GM21381 (cell line): ENCODE measurements around the gene TNNT3.

ENCODE experiments used
- ATAC-seq: cut with Tn5 transposase; IDR thresholded peaks from one replicate; pipeline ENCODE4 v1.9.1; 2021; ENCODE audit warnings: mild to moderate bottlenecking, moderate library complexity; ENCODE audit not compliant: unreplicated experiment

TNNT3 gene

DNA sequence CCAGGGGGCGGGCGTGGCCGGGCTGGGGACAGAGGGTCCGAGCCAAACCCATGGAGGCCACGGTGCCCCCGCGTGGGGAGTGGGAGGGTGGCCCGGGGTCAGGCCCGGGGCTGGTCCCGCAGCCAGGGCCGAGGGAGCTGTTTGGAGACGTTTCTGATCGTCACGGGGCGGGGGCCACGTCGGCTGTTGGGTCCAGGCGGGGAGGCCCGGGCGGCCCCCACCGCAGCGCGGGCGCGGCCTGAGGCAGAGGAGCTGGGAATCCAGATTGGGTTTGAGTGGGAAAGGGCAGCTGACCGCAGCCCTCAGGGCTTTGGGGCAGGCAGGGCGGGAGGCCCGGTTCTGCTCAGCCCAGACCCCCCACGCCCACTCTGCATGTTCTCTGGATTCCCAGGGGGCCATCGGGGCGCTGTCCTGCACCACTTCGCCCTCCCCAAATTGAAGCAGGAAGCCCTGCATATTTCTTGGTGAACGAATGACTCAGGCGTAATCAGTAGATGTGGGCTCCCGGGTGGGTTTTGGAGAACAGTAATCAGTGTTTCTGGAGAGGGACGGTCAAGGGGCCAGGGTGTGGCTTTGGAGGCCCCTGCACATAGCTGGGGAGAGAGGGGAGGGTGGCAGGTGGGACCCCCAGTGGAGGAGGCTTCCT, 28.2 kb downstream of the TNNT3 start:
- ATAC-seq = no peak

DNA sequence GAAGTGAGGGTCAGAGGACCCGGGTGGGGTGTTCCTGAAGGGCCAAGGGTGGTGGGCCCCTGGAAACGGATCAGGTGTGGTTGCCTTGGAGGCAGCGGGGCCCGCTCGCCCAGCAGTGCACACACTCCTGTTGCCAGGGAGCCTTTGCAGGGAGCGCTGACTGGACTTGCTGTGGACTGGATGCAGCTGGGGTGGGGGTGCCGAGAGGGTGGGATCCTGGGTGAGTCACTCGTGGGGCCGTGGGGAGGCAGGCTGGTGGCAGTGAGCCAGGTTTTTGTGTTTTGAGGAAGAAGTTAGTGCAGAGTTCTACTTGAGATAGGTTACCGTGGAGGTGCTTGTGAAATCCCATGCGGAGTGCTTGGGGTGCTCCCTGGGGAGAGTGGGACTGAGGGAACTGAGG, 28.9 kb downstream of the TNNT3 start:
- no peak for ATAC-seq

DNA sequence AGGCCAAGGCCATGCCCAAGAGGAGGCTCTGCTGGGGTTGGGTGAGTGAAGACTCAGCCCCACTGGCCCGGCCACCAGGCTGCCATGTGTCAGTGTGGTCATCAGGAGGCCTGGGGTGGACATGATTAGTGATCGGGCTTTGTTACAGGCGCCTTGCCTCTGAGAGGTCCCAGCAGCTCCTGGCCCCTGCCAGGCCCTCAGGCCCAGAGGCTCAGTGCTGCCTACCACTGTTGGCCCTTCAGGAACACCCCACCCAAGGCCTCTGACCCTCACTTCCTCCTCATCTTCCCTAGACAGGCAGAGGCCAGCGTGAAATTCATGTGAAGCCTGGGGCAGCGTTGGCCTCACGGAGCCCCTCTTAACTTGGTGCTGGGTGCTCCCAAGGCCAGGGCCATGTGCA, 29.8 kb downstream of the TNNT3 start:
- ATAC-seq = no peak

DNA sequence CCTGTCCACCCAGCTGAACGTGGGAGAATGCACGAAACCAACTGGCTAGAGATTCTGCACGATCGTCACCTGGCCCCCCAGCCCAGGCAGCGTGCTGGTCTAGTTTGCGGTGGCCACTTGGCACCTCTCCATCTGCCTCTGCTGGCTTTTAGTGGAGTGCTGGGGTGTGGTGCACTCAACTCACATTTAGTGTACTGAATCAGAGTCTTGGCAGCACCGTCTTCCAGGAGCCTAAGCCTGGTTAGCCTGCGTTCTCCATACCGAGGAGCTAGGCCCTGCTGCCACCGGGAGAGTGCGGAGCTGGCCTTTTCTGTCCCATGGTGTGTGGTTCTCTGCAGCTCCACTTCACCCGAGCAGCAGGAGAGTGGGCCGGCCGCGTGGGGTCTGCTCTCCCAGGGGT, 30.4 kb downstream of the TNNT3 start:
- ATAC-seq = no peak

DNA sequence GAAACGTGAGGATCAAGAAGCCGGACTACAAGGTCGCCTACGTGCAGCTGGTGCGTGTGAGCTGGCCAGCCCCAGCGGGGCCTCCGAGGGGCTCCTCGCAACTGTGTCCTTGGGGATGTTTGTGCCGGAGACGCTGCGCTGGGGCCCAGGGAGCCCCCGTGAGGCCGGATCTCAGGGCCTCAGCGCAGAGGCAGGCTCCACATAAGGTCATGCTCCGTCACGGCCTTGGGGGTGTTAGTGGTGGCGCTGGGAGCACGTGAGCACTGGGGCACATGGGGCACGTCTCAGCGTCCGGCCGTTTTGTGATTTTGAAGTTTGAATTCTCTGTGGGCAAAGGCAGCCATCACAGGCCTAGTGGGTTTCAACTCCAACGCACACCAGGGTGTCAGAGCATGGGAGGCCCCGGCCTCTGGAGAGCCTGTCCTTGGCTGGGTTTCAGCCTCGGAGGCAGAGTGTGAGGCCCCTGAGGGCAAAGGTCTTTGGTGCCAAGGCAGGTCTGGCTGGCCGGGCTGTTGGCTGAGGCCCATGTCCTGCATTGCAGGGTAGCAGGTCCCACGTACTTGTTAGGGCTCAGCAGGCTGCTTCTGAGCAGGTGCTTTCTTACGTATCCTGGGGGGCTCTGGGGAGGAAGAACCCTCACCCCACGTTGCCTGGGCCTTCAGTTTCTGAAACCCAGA, 33.4 kb downstream of the TNNT3 start:
- ATAC-seq = no peak

DNA sequence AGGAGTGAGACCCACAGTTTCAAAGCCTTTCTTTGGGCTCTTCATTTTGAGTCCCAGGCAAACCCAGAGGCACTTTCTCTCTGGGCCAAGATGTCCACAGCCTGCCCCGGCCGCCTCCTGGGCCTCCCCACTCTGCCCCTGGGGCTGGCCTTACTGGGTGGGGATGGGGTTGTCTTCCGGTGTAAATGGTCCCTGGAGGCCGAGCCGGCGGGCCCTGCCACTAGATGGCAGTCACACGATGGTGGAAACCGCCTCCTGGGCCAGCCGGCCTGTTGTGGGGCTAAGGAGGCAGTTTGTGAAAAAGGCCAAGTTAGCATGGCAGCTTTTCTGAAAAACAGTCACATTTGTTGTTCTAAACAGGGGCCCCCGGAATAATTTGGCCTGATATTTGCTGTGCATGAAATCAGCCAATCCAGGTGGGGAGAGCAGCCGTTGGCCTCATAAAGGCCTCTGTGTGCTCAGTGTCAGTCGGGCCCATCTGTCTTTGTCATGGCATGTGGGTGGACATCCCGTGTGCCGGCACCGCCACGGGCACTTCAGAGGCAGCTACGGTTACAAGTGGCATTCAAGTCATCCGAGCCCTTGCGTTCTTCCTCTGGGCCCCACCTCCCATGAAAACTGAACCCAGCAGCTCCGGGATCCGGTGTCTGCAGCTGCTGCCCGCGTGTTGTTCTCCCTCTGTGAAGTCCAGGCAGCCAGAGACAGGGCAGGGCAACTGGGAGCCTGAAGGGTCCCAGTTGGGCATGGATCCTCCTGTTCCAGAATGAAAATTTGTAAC, 34.2 kb downstream of the TNNT3 start:
- no peak for ATAC-seq

DNA sequence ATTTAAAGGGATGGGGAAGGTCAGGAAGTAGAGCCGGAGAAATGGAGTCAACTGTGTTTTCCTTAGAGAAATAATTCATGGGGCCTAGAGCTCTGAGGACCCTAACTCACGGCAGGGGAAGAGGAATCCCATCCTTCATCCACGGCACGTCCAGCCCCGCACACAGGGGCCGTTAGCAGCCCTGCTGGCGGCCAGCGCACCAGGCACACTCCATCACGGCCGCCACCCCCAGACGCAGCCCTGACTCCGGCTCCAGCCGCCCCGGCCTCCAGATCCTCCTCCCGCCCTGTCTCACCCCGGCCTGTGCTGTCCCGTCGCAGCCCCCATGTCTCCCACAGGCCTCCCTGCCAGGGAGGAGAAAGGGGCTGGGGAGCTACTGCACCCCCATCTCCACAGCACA, 38.9 kb downstream of the TNNT3 start:
- ATAC-seq = no peak

DNA sequence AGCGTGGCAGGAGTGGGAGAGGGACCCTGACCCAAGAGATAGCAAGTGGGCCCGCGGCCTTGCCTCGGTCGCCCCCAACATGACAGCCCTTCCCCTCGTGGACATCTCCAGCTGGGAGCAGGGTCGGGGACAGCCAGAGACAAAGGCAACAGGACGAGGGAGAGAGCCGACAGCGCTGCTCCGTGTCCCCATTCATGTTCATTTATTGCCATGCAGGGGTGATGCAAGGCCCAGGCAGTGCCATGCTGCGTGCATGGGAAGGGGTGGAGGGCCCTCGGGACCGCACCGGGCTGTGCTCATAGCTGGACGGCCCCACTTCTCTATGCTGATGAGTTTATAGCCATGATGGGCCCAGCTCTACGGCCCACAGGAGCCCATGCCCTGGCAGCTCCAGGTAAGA, 40.3 kb downstream of the TNNT3 start:
- ATAC-seq = no peak

DNA sequence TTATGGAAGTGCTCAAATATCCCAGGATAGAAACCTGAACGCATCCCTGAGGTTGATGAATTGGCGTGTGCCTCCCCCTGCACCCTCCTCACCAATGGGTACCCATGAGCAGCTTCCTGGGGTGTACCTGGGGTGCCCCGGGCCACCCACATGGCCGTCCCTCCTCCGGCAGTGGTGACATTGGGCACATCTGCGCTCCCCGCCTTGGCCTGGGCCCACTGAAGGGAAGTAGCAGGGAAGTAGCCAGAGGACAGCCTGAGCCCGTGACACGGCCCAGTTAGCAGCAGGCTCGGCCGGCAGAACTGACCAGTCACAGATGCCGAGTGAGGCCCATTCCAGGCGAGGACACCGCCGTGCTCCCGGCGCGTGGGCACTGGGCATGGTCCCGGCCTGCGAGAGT, 44.4 kb downstream of the TNNT3 start:
- no peak for ATAC-seq

DNA sequence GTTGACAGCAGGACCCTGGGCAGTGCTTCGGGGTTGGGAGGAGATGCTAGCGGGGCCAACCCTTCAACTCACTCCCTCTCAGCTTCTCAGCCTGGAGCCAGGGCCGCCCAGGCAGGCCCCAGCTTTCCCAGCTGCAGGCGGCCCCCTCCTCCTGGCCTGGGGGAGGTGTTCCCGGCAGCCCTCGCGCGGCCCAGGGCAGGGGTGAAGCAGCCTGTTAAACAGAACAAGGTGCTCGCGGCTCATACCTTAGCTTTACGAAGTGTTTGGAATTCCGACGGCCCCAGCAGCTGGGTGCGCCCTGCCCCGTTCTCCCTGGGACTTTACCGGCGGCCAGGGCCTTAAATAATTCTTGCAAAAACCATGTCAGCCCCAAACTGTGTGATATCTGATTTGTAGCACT, 44.8 kb downstream of the TNNT3 start:
- no peak for ATAC-seq

DNA sequence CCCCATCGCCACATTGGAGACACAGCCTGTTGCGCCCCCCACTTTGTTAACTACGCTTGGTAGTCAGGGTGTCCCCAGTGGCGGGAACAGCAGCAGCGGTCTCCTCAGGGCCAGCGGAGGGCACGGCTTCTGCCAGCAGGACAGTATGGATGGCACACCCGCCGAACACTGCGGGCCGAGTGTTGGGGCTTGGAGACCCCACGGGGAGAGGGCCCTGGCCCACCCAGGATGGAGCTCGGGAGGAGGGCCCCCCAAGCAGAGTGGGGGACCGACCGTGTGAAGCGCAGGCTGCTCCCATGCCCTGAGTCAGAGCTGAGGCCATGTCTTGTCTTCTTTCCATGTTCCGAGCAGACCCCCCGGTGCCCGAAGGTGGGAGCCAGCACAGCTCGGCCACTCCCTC, 45.5 kb downstream of the TNNT3 start:
- no peak for ATAC-seq

DNA sequence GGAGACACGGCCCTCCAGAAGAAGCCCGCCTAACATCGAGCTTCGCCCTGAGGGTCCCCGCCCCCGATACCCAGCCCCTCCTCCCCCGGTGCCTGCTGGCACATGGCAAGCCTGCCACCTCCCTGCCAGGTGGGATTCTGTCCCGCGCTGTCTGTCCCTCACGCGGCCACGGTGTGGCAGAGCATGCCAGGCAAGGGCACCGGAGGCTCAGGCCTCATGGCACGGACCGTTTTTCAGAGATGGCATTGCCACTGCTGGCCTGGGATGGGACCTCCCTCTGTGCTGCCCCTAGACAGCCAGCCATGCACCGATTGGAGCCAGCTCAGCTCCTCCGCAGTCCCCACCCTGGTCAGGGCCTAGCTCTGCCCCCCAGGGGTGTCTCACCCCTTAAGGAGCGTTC, 47.0 kb downstream of the TNNT3 start:
- no peak for ATAC-seq

DNA sequence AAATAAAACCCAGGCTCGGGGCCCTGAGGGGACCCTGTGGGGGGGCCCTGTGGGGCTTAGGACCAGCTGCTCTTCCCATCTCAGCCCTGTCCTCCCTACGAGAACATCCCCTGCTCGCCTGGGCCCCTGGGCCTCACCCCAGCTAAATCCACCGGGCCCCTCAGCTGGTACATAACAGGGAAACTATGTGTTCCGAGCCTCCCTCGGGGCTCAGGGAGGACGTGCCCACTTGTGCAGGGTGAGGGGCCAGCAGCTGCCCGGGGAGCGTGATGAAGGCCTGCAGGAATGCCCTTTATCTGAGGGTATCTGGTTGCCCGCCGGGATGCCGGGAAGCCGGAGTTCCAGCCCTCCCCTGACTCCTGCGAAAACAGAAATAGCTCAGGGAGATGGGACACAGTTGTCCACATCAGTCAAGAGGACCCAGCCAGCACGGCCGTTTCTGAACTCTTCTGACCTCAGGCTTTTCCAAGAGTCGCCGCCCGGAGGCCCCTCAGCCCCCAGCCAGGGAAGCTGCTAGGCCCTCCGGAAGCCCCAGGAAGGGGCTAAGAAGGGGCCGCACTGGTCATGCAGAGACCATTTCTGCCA, 48.2 kb downstream of the TNNT3 start:
- no peak for ATAC-seq

DNA sequence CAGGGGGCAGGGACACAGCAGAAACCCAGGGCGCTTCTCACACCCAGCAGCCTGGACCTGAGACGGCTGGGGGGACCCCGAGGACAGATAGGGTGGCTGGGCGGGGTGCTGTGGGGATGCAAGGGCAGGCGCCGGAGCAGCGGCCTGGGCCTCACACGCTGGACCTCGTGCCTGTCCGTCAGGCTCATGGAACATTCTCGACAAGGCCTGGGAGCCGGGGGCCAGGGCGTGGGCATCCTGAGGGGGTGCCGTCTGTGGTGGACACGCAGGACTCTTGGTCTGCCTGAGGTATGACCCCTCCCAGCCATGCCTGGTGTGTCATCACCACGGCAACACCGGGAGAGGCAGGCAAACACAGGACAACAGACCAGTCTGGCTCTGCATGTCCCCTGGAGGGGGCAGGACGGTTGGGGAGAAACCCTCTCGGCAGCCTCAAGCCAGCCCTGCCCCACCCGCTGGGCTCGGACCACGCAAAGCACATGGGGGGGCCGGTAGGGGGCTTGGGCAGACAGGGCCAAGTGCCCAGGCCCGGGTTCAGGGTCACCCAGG, 49.0 kb downstream of the TNNT3 start:
- no peak for ATAC-seq

DNA sequence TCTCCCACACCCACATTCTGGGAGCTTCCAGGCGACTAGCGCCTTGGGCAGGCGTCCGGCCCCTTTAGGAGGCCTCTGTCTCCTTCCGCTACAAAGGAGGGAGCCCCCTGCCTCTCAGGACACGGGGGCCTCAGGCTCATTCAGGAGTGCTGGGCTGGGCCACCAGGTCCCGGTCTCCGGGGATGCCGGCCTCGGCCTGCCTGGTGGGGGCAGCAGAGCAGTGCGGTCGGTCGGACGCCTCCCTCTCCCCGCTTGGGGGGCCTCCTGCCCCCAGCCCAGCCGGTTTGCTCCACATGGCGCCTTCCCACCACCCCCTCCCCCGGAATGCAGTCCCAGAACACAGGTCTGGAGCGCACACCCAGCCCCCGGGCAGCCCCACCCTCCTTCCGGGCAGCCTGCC, 49.5 kb downstream of the TNNT3 start:
- ATAC-seq = no peak

DNA sequence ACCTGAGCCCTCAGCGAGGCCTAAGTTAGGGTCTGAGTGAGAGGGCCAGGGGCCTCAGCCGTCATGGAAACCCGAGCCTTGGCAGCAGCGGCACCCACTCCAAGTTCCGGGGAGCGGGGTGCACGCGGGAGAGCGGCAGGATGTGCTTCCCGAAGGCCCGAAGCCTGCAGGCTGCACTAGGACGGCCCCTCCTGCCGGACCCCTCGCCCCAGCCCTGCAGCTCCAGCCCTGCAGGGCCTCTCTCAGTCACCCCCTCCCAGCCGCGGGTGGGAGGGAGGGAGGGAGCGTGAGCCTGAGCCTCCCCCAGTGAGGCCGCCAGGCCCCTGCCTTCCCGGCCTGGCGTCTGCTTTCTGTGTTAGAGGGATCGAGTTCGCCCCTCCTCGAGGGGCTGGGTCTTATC, 50.3 kb downstream of the TNNT3 start:
- ATAC-seq = no peak

DNA sequence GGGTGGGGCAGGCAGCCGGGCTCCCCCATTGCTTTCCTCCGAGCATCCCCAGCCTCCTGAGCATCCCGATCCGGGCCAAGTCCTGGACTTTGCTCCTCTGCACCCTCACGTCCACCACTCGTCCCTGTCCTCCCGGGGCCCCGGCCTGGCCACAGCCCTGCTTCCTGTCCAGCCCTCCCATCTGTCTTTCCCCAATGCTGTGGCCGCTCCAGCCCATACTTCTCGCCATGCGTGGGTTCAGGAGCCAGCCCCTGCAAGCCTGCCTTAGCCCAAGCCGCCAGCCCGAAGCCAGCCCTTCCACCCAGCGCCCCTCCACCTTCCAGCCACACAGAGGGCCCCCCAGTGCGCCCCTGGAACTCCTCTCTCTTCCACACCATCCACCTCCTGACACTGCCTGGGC, 51.5 kb downstream of the TNNT3 start:
- no peak for ATAC-seq

DNA sequence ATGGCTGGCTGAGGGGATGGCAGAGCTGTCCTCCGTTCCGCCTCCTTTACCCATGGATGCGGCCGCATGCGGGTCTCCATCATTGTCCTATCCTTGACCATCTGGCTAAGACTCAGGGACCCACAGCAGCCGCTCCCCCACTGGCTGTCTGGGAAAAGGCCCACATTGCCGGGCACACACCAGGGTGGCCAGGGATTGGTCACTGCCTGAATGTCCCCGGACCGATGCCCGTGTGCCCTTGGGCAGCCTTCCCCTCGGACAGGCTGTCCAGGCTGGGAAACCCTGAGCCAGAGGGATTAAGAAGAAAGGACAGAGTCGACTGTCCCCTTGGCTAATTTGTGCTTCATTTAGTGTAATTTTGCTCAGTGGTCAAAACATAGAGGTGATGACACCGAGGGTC, 55.7 kb downstream of the TNNT3 start:
- ATAC-seq = no peak

DNA sequence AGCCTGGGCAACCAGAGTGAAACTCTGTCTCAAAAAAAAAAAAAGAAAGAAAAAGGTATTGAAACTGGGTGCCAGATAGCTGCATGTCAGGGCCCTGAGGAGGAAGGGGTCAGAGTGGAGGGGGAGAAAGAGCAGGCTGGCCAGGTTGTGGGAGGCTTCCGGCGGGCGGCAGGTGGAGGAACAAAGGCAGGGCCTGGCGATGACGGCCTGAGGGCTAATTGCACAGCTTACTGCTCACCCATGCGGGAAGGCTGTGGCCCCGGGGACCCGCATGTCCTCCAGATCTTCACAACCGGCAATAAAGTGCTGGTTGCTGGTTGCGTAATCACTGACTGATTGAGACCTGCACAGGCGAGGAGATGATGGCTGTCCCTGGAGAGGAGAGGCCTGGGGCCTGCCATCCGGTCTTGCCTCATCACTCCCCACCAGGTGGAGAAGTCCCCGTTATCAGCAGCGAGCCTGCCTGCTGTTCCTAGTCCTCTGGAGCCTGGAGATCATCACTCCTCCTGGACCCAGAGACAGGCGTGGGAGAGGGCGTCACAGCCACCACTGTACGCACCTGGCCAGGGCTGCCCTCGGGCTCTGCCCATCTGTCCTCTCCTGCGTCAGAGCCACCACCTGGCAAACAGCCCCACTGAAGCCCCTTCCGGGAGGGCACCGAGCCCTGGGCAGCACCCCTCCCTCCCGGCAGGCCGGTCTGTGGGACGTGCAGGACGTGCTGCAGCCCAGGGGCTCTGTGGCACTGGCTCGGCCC, 59.4 kb downstream of the TNNT3 start:
- ATAC-seq = no peak

DNA sequence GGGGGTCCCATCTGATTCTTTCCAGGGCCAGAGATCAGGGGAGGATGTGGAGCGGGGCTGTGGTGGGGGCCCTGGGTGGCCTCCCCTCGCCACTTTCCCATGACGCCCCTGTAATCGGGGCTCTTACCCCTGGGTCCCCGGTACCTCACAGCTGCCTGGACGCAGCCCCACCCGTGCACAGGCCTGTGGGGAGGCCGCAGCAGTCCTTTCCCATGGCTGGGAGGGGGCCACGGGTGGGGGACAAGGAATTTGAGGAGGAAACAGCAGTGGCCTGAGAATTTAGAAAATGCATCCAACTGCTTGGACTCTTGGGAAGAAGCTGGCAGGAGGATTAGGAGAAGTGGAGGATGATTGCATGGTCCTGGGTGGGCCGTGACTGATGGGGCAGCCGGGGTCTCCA, 60.1 kb downstream of the TNNT3 start:
- no peak for ATAC-seq
